OCI-LY7 (cell line): ENCODE data around the gene CCNJ. TPM values are rescaled to one million over a fixed set of nuclear protein-coding genes. Genes with fewer than 3 reads are reported as not detected.

ENCODE experiments used
- BruUV-seq: library from RNA; stranded (reverse); fragments of 400-500 nt; replicated peaks from 2 replicates; lab custom pipeline; 2021; lab: Mats Ljungman, UMichigan
- CTCF ChIA-PET: fragments of 300-600 bp; sonication (Branson Sonifier 250); formaldehyde crosslinking; loops from one replicate; lab custom pipeline; 2022; ENCODE audit warnings: antibody characterized with exemption; ENCODE audit not compliant: unreplicated experiment; lab: Charles Lee
- POLR2A ChIA-PET: fragments of 300-600 bp; sonication (Branson Sonifier 250); formaldehyde crosslinking; loops from one replicate; lab custom pipeline; 2022; ENCODE audit warnings: antibody characterized with exemption; lab: Charles Lee
- DNase-seq: peaks from one replicate; pipeline ENCODE4 v3.0.0-alpha.2; 2015; ENCODE audit warnings: low spot score
- H2AFZ ChIP-seq: fragments of 200-600 bp; sonication (generic), shearing (Covaris generic); 2 replicates; pipeline ENCODE4 v1.6.1; 2014; ENCODE audit warnings: mild to moderate bottlenecking, antibody characterized with exemption, low read length, moderate library complexity
- H3K27ac ChIP-seq: fragments of 200-600 bp; sonication (generic); 2 replicates; pipeline ENCODE4 v1.5.1; 2014; ENCODE audit warnings: mixed run types, low read depth, mild to moderate bottlenecking, moderate library complexity, low read length, inconsistent platforms; ENCODE audit not compliant: poor library complexity, severe bottlenecking
- H3K36me3 ChIP-seq: fragments of 200-600 bp; sonication (generic); 2 replicates; pipeline ENCODE4 v1.6.1; 2014; ENCODE audit warnings: mild to moderate bottlenecking, antibody characterized with exemption, low read length, moderate library complexity, mixed read lengths; ENCODE audit not compliant: insufficient read depth
- H3K4me1 ChIP-seq: fragments of 200-600 bp; sonication (generic); 2 replicates; pipeline ENCODE4 v1.5.1; 2014; ENCODE audit warnings: mild to moderate bottlenecking, low read length; ENCODE audit not compliant: insufficient read depth, poor library complexity, severe bottlenecking
- H3K4me2 ChIP-seq: fragments of 200-600 bp; sonication (generic); 2 replicates; pipeline ENCODE4 v1.6.1; 2014; ENCODE audit warnings: mild to moderate bottlenecking, low read length
- H3K4me3 ChIP-seq: fragments of 200-600 bp; sonication (generic); 2 replicates; pipeline ENCODE4 v1.5.1; 2014; ENCODE audit warnings: mild to moderate bottlenecking, low read depth, low read length; ENCODE audit not compliant: poor library complexity, severe bottlenecking
- H3K79me2 ChIP-seq: fragments of 200-600 bp; sonication (generic); 2 replicates; pipeline ENCODE4 v1.6.1; 2016; ENCODE audit warnings: low read depth, mild to moderate bottlenecking, low read length, moderate library complexity, mixed read lengths; ENCODE audit not compliant: insufficient read depth
- H3K9me2 ChIP-seq: fragments of 200-600 bp; sonication (generic); 2 replicates; pipeline ENCODE4 v1.6.1; 2016; ENCODE audit warnings: mild to moderate bottlenecking, low read length, mixed read lengths; ENCODE audit not compliant: insufficient read depth
- H3K9me3 ChIP-seq: fragments of 200-600 bp; sonication (generic); 2 replicates; pipeline ENCODE4 v1.6.1; 2014; ENCODE audit warnings: mild to moderate bottlenecking, mixed run types, low read length, mixed read lengths
- H4K20me1 ChIP-seq: fragments of 200-600 bp; sonication (generic); 2 replicates; pipeline ENCODE4 v1.6.1; 2014; ENCODE audit warnings: mild to moderate bottlenecking, antibody characterized with exemption, low read length, moderate library complexity, mixed read lengths; ENCODE audit not compliant: insufficient read depth
- CTCF ChIP-seq: fragments of 200-600 bp; sonication (generic); conservative IDR thresholded peaks from 2 replicates; pipeline ENCODE4 v1.5.1; 2014; ENCODE audit warnings: mild to moderate bottlenecking, antibody characterized with exemption, low read length, moderate library complexity, mixed read lengths
- EZH2phosphoT487 ChIP-seq: fragments of 200-600 bp; sonication (generic); IDR thresholded peaks from 2 replicates; pipeline ENCODE4 v1.6.1; 2018; ENCODE audit warnings: low read depth, borderline replicate concordance, mild to moderate bottlenecking, mixed run types, antibody characterized with exemption, low read length, moderate library complexity, mixed read lengths
- intact Hi-C: fragments of 100-400 bp; cut with micrococcal nuclease; formaldehyde crosslinking; loops from one replicate; pipeline ENCODE4 v1.10.0; 2022; ENCODE audit not compliant: unreplicated experiment
- total RNA-seq, 2 experiments: library from RNA; depleted of rRNA in 1 of 2; stranded (reverse); fragments of >200 nt in 1 of 2; shearing (Covaris generic) in 1 of 2; gene quantifications; 2 replicates each; pipeline ENCODE4 v1.2.3, GENCODE V29; 2014 to 2022

CCNJ gene
- total RNA-seq, 2 experiments from 2014 or later: 8.2 to 13.3 TPM

- Histone ChIP-seq H3K4me2 (no peak overlapping the region), H3K36me3 (no peaks in the 10 kb centered on the region), H3K4me3 (no peak overlapping the region), H3K4me1 (no peaks in the 10 kb centered on the region), H3K27ac (no peak overlapping the region), H3K9me2 (no peaks in the 10 kb centered on the region), H2AFZ (no peak overlapping the region), H3K79me2 (no peaks in the 10 kb centered on the region), H3K9me3 (no peaks in the 10 kb centered on the region), H4K20me1 (no peaks in the 10 kb centered on the region)
- BruUV-seq: no TSS peak
- ChIA-PET POLR2A (interaction anchor here (0.5 to 1.1 kb wide), 4 partner anchors 10 to 358 kb away, joined by 3 read pairs; no protein-coding TSS in a partner anchor), CTCF (interaction anchor here (0.6 to 1.4 kb wide), 3 partner anchors 275 to 349 kb away, joined by 3 to 4 read pairs (median 3); no protein-coding TSS in a partner anchor)
- TF ChIP-seq EZH2phosphoT487 (no peak), CTCF (peak; percentile 97)
- intact Hi-C loops: loop anchor here (1.0 to 5.0 kb wide), 5 partner anchors 115 to 323 kb away; partner anchors contain the start of gene ZNF518A
- DNase-seq: peak; percentile 77
Observed at GRCh38 chr10:96017191-96017687, 26.1 kb upstream of the CCNJ start.

- Histone ChIP-seq H3K4me3 (no peak overlapping the region), H3K4me2 (no peak overlapping the region), H2AFZ (no peak overlapping the region), H3K27ac (no peak overlapping the region), H3K79me2 (no peaks in the 10 kb centered on the region), H4K20me1 (no peaks in the 10 kb centered on the region), H3K4me1 (no peaks in the 10 kb centered on the region), H3K9me3 (no peaks in the 10 kb centered on the region), H3K36me3 (no peaks in the 10 kb centered on the region), H3K9me2 (no peaks in the 10 kb centered on the region)
- ChIA-PET POLR2A (interaction anchor here (0.5 kb wide), 1 partner anchor 834 kb away, joined by 3 read pairs; no protein-coding TSS in a partner anchor), CTCF (no interaction called here)
- no peak for TF ChIP-seq CTCF
- no peak for DNase-seq
- no TSS peak for BruUV-seq
- intact Hi-C loops: no loop called here
Observed at GRCh38 chr10:96021332-96021731, 22.1 kb upstream of the CCNJ start.

- H3K79me2 ChIP-seq: no peaks in the 10 kb centered on the region
- no peak overlapping the region for H3K27ac ChIP-seq
- ChIA-PET POLR2A (no interaction called here), CTCF (no interaction called here)
- DNase-seq: no peak
- BruUV-seq: no TSS peak
- TF ChIP-seq EZH2phosphoT487 (no peak), CTCF (no peak)
- H3K9me3 ChIP-seq: no peaks in the 10 kb centered on the region
- no peak overlapping the region for H2AFZ ChIP-seq
- H3K4me1 ChIP-seq: no peaks in the 10 kb centered on the region
- H4K20me1 ChIP-seq: no peaks in the 10 kb centered on the region
- no peak overlapping the region for H3K4me2 ChIP-seq
- no peaks in the 10 kb centered on the region for H3K9me2 ChIP-seq
- H3K36me3 ChIP-seq: no peaks in the 10 kb centered on the region
- H3K4me3 ChIP-seq: no peak overlapping the region
- intact Hi-C loops: no loop called here
Observed at GRCh38 chr10:96022739-96023138, 20.6 kb upstream of the CCNJ start.
